K562 (cell line): Measurements from ENCODE around the gene LAMA2. TPM values are rescaled to one million over a fixed set of nuclear protein-coding genes. Genes with fewer than 3 reads are reported as not detected.
A peak's percentile ranks its signal among the peaks of the same experiment; 100 is the strongest.

Experiments
- ATAC-seq: fragments of 200-7000 bp; cut with Tn5 transposase; 3 replicates; pipeline ENCODE4 v1.9.1; 2020; ENCODE audit warnings: moderate library complexity
- BruUV-seq: library from RNA; stranded (reverse); fragments of 400-500 nt; replicated peaks from 2 replicates; lab custom pipeline; 2021; lab: Mats Ljungman, UMichigan
- CTCF ChIA-PET: fragments of 300-600 bp; formaldehyde crosslinking; extraction: SDS; loops from one replicate; lab custom pipeline; 2021; ENCODE audit warnings: low intra/inter-chr PET ratio; lab: Yijun Ruan, JAX
- POLR2A ChIA-PET: fragments of 300-600, 350-650 bp; sonication (Branson Sonifier 250); formaldehyde crosslinking; extraction: SDS; loops from one replicate; lab custom pipeline; 2021; ENCODE audit warnings: antibody characterized with exemption, inconsistent platforms; lab: Yijun Ruan, JAX
- DNase-seq, 4 experiments: peaks; one replicate each; pipeline versions ENCODE4 v3.0.0 to v3.0.0-alpha.2; 2011 to 2018; ENCODE audit warnings: low spot score in 3 of 4, mixed read lengths in 3 of 4; ENCODE audit errors: extremely low read depth in 1 of 4
- FAIRE-seq: peaks from 2 replicates; lab custom pipeline; 2011; peaks lifted over from hg19 to GRCh38; lab: Jason Lieb, UNC
- H2AFZ ChIP-seq: 2 replicates; pipeline ENCODE4 v1.6.0; 2011; ENCODE audit warnings: low read depth, low read length, control low read depth, inconsistent platforms
- H3K27ac ChIP-seq: fragments of 200-600 bp; 3 replicates; pipeline ENCODE4 v1.8.0; 2011; ENCODE audit warnings: low read depth, mild to moderate bottlenecking, control low read depth, inconsistent platforms, low read length, moderate library complexity, mixed read lengths; ENCODE audit errors: extremely low read depth
- H3K27me3 ChIP-seq, 2 experiments: fragments of 300-600 bp in 1 of 2; 2 replicates in 1 of 2; 3 replicates in 1 of 2; pipeline versions ENCODE4 v1.6.0 to v1.8.0; 2011; ENCODE audit warnings: inconsistent platforms in 2 of 2, low read length in 2 of 2, mild to moderate bottlenecking in 1 of 2, mixed read lengths in 1 of 2, moderate library complexity in 1 of 2; ENCODE audit not compliant: control insufficient read depth in 2 of 2, insufficient read depth in 2 of 2
- H3K36me3 ChIP-seq: fragments of 300-600 bp; 3 replicates; pipeline ENCODE4 v1.8.0; 2011; ENCODE audit warnings: mild to moderate bottlenecking, low read length, inconsistent platforms; ENCODE audit not compliant: control insufficient read depth, insufficient read depth
- H3K4me1 ChIP-seq, 2 experiments: fragments of 200-600 bp in 1 of 2; replicated peaks in 1 of 2; 2 replicates in 1 of 2; 3 replicates in 1 of 2; pipeline versions ENCODE4 v1.5.1 to v1.8.0; 2011; ENCODE audit warnings: inconsistent platforms in 2 of 2, low read length in 2 of 2, mild to moderate bottlenecking in 1 of 2, mixed read lengths in 1 of 2, moderate library complexity in 1 of 2; ENCODE audit not compliant: control insufficient read depth in 2 of 2, insufficient read depth in 2 of 2
- H3K4me2 ChIP-seq: 2 replicates; pipeline ENCODE4 v1.6.1; 2011; ENCODE audit warnings: low read length, control low read depth, inconsistent platforms, mixed read lengths; ENCODE audit not compliant: insufficient read depth
- H3K4me3 ChIP-seq: fragments of 200-600 bp; sonication (generic), shearing (Covaris generic); 2 replicates; pipeline ENCODE4 v1.5.1; 2016; ENCODE audit warnings: control low read depth, inconsistent platforms
- H3K79me2 ChIP-seq: fragments of 200-600 bp; 3 replicates; pipeline ENCODE4 v1.8.0; 2011; ENCODE audit warnings: low read length, inconsistent platforms; ENCODE audit not compliant: control insufficient read depth, insufficient read depth
- H3K9ac ChIP-seq, 2 experiments: 2 replicates each; pipeline versions ENCODE4 v1.6.0 to v1.6.1; 2011; ENCODE audit warnings: low read depth in 2 of 2, low read length in 2 of 2, control low read depth in 1 of 2, inconsistent platforms in 1 of 2, mild to moderate bottlenecking in 1 of 2, mixed read lengths in 1 of 2; ENCODE audit not compliant: insufficient read depth in 1 of 2
- H3K9me1 ChIP-seq: one replicate; pipeline ENCODE4 v1.6.0; 2011; ENCODE audit warnings: inconsistent platforms, mild to moderate bottlenecking, low read length, moderate library complexity; ENCODE audit not compliant: control insufficient read depth, insufficient read depth
- H3K9me3 ChIP-seq: replicated peaks from 2 replicates; pipeline ENCODE4 v1.5.1; 2011; ENCODE audit warnings: low read depth, low read length, inconsistent platforms; ENCODE audit not compliant: control insufficient read depth, insufficient read depth
- H4K20me1 ChIP-seq: replicated peaks from 2 replicates; pipeline ENCODE4 v1.6.1; 2011; ENCODE audit warnings: low read length, inconsistent platforms, mixed read lengths; ENCODE audit not compliant: control insufficient read depth, insufficient read depth
- FIP1L1 ChIP-seq: fragments of 200-400 bp; formaldehyde crosslinking; IDR thresholded peaks from 2 replicates; pipeline ENCODE4 v1.6.1; 2018; ENCODE audit warnings: mild to moderate bottlenecking, low read depth, low read length; ENCODE audit not compliant: poor library complexity, severe bottlenecking
- MECOM ChIP-seq: fragments of 250-450 bp; sonication (Bioruptor Pico); IDR thresholded peaks from 2 replicates; pipeline ENCODE4 v1.8.0; 2022; ENCODE audit warnings: inconsistent platforms
- MYC ChIP-seq, 2 experiments: fragments of 250-450 bp in 1 of 2; sonication (Bioruptor Pico) in 1 of 2; IDR thresholded peaks; 2 replicates each; pipeline versions ENCODE4 v1.5.1 to v1.6.1; 2012 to 2021; ENCODE audit warnings: low read depth in 2 of 2, borderline replicate concordance in 1 of 2, improper control_type of control experiment in 1 of 2, low read length in 1 of 2, mild to moderate bottlenecking in 1 of 2, moderate library complexity in 1 of 2
- NFE2L1 ChIP-seq: fragments of 450-650 bp; IDR thresholded peaks from 2 replicates; pipeline ENCODE4 v1.6.1; 2016; ENCODE audit warnings: missing genetic modification characterization, low read depth, mild to moderate bottlenecking, missing compliant biosample characterization, moderate library complexity, borderline replicate concordance
- NFIC ChIP-seq: fragments of 450-650 bp; IDR thresholded peaks from 2 replicates; pipeline ENCODE4 v1.6.1; 2017; ENCODE audit warnings: mild to moderate bottlenecking, inconsistent platforms
- NR2F6 ChIP-seq: fragments of 450-650 bp; formaldehyde crosslinking; IDR thresholded peaks from 2 replicates; pipeline ENCODE4 v1.4.0; 2020; ENCODE audit warnings: mild to moderate bottlenecking
- RBM25 ChIP-seq: fragments of 200-400 bp; formaldehyde crosslinking; IDR thresholded peaks from 2 replicates; pipeline ENCODE4 v1.6.1; 2018; ENCODE audit warnings: low read length, low read depth, moderate library complexity; ENCODE audit not compliant: severe bottlenecking
- SMC3 ChIP-seq: conservative IDR thresholded peaks from 2 replicates; pipeline ENCODE4 v1.6.1; 2011; ENCODE audit warnings: low read depth, low read length, improper control_type of control experiment; ENCODE audit not compliant: insufficient read depth
- SREBF1 ChIP-seq: fragments of 150-350 bp; IDR thresholded peaks from 2 replicates; pipeline ENCODE4 v1.6.1; 2014; ENCODE audit warnings: antibody characterized with exemption, low read depth, low read length, borderline replicate concordance
- STAT5B ChIP-seq: fragments of 250-450 bp; sonication (Bioruptor Pico); IDR thresholded peaks from 2 replicates; pipeline ENCODE4 v1.8.0; 2021; ENCODE audit warnings: mild to moderate bottlenecking, inconsistent platforms
- TBP ChIP-seq: optimal IDR thresholded peaks from 2 replicates; pipeline ENCODE3; 2011; ENCODE audit warnings: low read depth, low read length, improper control_type of control experiment
- ZNF232 ChIP-seq: sonication (generic); formaldehyde crosslinking; IDR thresholded peaks from 2 replicates; pipeline ENCODE4 v1.8.0; 2022; ENCODE audit warnings: mild to moderate bottlenecking, missing genetic modification reagents
- ZNF668 ChIP-seq: fragments of 250-450 bp; sonication (Bioruptor Pico); IDR thresholded peaks from 2 replicates; pipeline ENCODE4 v1.8.0; 2022; ENCODE audit warnings: mild to moderate bottlenecking, inconsistent platforms
- ZSCAN32 ChIP-seq: fragments of 450-650 bp; formaldehyde crosslinking; IDR thresholded peaks from 2 replicates; pipeline ENCODE4 v1.4.0; 2020; ENCODE audit warnings: mild to moderate bottlenecking, moderate library complexity
- WGBS: fragments of 100-300 bp; shearing (Covaris generic); methylation state at CpG from one replicate; pipeline ENCODE4 v1.1.6; 2016; ENCODE audit warnings: low coverage, mixed read lengths; ENCODE audit not compliant: insufficient coverage; ENCODE audit errors: missing lambda C conversion rate; 5-methylcytosine and 5-hydroxymethylcytosine counted together
- in situ Hi-C: fragments of 300-500 bp; cut with MboI; formaldehyde crosslinking; loops from 4 replicates; pipeline ENCODE4 v1.15.0; 2018; ENCODE audit warnings: inconsistent platforms, mixed read lengths
- intact Hi-C: fragments of 100-400 bp; cut with micrococcal nuclease; formaldehyde crosslinking; loops from 2 replicates; pipeline ENCODE4 v1.14.2; 2022
- polyA plus RNA-seq, 8 experiments: library from polyadenylated mRNA; depleted of rRNA in 4 of 8; stranded (reverse) in 5 of 8; unstranded in 3 of 8; fragments of >200 nt; fragmentation: Nextera tagmentation in 2 of 8; fragmentation: Illumina TruSeq in 1 of 8; extraction: Ambion mirVana in 2 of 8; extraction: Trizol in 1 of 8; gene quantifications; 2 replicates each; pipeline versions ENCODE4 v1.2.1 to v1.2.3, GENCODE V29; 2011 to 2014; ENCODE audit warnings: inconsistent platforms in 1 of 8, missing spikeins in 1 of 8
- total RNA-seq, 7 experiments: library from RNA; depleted of rRNA in 6 of 7; stranded (reverse); fragments of >200 nt in 6 of 7; fragmentation: Illumina TruSeq in 2 of 7; extraction: Trizol in 2 of 7; gene quantifications; 2 replicates each; pipeline versions ENCODE4 v1.2.1 to v1.2.3, GENCODE V29; 2011 to 2021; ENCODE audit warnings: low replicate concordance in 1 of 7
- TF ChIP-seq, protein P1 (sequence below): sonication (generic); formaldehyde crosslinking; IDR thresholded peaks from 2 replicates; pipeline ENCODE4 v1.8.1; 2023; ENCODE audit warnings: mild to moderate bottlenecking, missing genetic modification reagents, moderate library complexity
- TF ChIP-seq, protein P2 (sequence below): fragments of 450-650 bp; IDR thresholded peaks from 2 replicates; pipeline ENCODE4 v1.6.1; 2017; ENCODE audit warnings: mild to moderate bottlenecking, moderate library complexity
- TF ChIP-seq, protein P3 (sequence below): fragments of 450-650 bp; formaldehyde crosslinking; IDR thresholded peaks from 2 replicates; pipeline ENCODE4 v1.4.0; 2022; ENCODE audit warnings: mild to moderate bottlenecking, moderate library complexity

LAMA2 gene
- total and polyA plus RNA-seq, 9 of the 15 experiments (the other 6 are each of a cell fraction or from before 2014, with no cell fraction given) = 0.04 to 1.5 (median 0.36) TPM

DNA sequence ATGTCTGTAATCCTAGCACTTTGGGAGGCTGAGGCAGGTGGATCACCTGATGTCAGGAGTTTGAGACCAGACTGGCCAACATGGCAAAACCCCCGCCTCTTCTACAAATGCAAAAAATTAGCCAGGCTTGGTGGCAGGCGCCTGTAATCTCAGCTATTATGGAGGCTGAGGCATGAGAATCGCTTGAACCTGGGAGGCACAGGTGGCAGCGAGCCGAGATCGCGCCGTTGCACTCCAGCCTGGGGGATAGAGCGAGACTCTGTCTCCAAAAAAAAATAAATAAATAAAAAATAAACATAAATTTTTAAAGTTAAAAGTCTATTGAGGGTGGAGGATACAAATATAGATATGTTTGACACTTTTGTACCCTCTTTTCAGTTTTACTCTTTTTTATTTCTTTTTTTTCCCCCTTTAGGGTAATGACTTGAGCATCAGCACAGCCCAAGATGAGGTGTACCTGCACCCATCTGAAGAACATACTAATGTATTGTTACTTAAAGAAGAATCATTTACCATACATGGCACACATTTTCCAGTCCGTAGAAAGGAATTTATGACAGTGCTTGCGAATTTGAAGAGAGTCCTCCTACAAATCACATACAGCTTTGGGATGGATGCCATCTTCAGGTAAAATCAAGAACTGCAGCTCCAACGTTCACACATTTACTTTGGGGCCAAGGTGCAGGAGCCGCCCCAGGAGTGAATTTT, 368.9 kb downstream of the LAMA2 start (continued):
- TF ChIP-seq SMC3 (peak; percentile 31; the same call in 1 of the 2 replicates), ZNF232 (no peak), ZSCAN32 (no peak), RBM25 (no peak)

DNA sequence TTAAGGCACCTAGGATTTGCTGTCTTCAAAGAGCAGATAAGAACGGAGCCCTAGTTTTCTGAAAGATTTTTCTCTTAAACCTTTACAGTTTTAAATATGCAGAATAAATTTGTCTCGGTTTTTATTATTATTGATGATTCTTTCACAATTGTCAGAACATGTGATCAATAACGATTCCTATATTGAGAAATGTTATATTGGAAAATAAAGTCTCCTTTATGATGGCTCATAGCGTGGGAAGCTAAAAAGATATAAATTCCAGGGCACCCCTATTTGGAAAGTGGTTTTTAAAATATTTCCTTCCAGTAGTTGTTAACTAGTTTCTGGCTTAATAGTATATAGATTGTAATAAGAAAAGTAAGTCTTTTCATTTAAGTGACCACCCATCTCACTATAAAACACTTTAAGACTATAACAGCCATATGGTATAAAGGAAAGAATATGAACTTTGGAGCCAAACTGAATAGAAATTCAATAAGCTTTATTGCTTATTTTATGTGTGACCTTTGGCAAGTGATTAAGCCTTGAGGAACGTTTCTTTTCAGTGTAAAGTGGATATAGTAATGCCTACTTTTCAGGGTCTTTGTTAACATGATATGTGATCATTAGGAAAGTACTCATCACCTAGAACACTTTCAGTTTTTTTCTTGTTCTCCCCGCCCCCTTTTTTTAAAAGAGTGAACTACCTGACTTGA, 369.6 kb downstream of the LAMA2 start:
- H3K9me3 ChIP-seq = no peaks in the 10 kb centered on the region
- H3K4me1 ChIP-seq = no peaks in the 10 kb centered on the region
- intact Hi-C loops (loop anchor here (2.0 kb wide), 1 partner anchor 526 kb away; no protein-coding TSS in a partner anchor), in situ Hi-C loops (no loop called here)
- H3K4me2 ChIP-seq = no peak overlapping the region
- no peak overlapping the region for H3K4me3 ChIP-seq
- no peaks in the 10 kb centered on the region for H4K20me1 ChIP-seq
- no peaks in the 10 kb centered on the region for H3K36me3 ChIP-seq
- ChIA-PET CTCF (no interaction called here), POLR2A (no interaction called here)
- H3K9ac ChIP-seq = no peak overlapping the region
- H3K27me3 ChIP-seq = no peaks in the 10 kb centered on the region
- H3K9me1 ChIP-seq = no peaks in the 10 kb centered on the region
- no peak overlapping the region for H3K27ac ChIP-seq
- ATAC-seq (no peak), DNase-seq (no peak), FAIRE-seq (no peak)
- BruUV-seq = no TSS peak
- no peaks in the 10 kb centered on the region for H3K79me2 ChIP-seq
- WGBS = 0% methylated on average over 6 of the region's 6 CpGs
- no peak overlapping the region for H2AFZ ChIP-seq
- no peak for TF ChIP-seq ZNF668 (CRISPR knock-in tag)
- TF ChIP-seq, protein P1, sequence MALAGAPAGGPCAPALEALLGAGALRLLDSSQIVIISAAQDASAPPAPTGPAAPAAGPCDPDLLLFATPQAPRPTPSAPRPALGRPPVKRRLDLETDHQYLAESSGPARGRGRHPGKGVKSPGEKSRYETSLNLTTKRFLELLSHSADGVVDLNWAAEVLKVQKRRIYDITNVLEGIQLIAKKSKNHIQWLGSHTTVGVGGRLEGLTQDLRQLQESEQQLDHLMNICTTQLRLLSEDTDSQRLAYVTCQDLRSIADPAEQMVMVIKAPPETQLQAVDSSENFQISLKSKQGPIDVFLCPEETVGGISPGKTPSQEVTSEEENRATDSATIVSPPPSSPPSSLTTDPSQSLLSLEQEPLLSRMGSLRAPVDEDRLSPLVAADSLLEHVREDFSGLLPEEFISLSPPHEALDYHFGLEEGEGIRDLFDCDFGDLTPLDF = no peak
- no peak for TF ChIP-seq MECOM (CRISPR knock-in tag)
- no peak for TF ChIP-seq FIP1L1
- TF ChIP-seq NFE2L1 (tag) = no peak
- TF ChIP-seq NFIC = no peak
- TF ChIP-seq MYC (IDR thresholded peaks at IDR 0.05; ENCODE audit: low read depth, low read length) = no peak
- TF ChIP-seq MYC (CRISPR knock-in tag; IDR thresholded peaks at IDR 0.05; ENCODE audit: borderline replicate concordance, low read depth) = no peak
- TF ChIP-seq, protein P2, sequence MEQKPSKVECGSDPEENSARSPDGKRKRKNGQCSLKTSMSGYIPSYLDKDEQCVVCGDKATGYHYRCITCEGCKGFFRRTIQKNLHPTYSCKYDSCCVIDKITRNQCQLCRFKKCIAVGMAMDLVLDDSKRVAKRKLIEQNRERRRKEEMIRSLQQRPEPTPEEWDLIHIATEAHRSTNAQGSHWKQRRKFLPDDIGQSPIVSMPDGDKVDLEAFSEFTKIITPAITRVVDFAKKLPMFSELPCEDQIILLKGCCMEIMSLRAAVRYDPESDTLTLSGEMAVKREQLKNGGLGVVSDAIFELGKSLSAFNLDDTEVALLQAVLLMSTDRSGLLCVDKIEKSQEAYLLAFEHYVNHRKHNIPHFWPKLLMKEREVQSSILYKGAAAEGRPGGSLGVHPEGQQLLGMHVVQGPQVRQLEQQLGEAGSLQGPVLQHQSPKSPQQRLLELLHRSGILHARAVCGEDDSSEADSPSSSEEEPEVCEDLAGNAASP = no peak
- no peak for TF ChIP-seq STAT5B (CRISPR knock-in tag)
- TF ChIP-seq, protein P3, sequence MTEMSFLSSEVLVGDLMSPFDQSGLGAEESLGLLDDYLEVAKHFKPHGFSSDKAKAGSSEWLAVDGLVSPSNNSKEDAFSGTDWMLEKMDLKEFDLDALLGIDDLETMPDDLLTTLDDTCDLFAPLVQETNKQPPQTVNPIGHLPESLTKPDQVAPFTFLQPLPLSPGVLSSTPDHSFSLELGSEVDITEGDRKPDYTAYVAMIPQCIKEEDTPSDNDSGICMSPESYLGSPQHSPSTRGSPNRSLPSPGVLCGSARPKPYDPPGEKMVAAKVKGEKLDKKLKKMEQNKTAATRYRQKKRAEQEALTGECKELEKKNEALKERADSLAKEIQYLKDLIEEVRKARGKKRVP = no peak
- no peak for TF ChIP-seq TBP
- no peak for TF ChIP-seq SREBF1
- no peak for TF ChIP-seq NR2F6 (CRISPR knock-in tag)
